Fibroblast of mammary gland (primary cell): ENCODE data around the gene OR51B2.
"Not testable (repeated sequence)": the region's sequence is repeated elsewhere in the genome, so short reads cannot be mapped to it uniquely, and the experiment has no call there.

Experiments
- DNase-seq: peaks from one replicate; pipeline ENCODE4 v3.0.0-alpha.2; 2010; ENCODE audit warnings: low read depth
- H3K4me3 ChIP-seq: 2 replicates; pipeline ENCODE4 v1.5.1; 2011; ENCODE audit warnings: low read depth, mild to moderate bottlenecking, low read length, moderate library complexity; ENCODE audit not compliant: control insufficient read depth
- CTCF ChIP-seq: conservative IDR thresholded peaks from 2 replicates; pipeline ENCODE4 v1.5.1; 2011; ENCODE audit warnings: low read depth, low read length, inconsistent platforms; ENCODE audit not compliant: control insufficient read depth, insufficient read depth

Gene OR51B2

GRCh38 chr11:5343474-5344335 lies 19.6 kb upstream of the OR51B2 start, which contains the start of gene OR51B5:
Gene OR51B5, minus strand, starts transcription at chr11:5343524. Its CDS starts 0 bp downstream, at chr11:5343524.
- H3K4me3 ChIP-seq = no peak within 1 kb of the TSS
- no peak for TF ChIP-seq CTCF
- DNase-seq = no peak

- no peak for TF ChIP-seq CTCF
- H3K4me3 ChIP-seq = no peak overlapping the region
- no peak for DNase-seq
These were observed 15.8 kb upstream of the OR51B2 start for GRCh38 chr11:5339771-5340322.

- not testable (repeated sequence) for DNase-seq, H3K4me3 ChIP-seq
These were observed 13.2 kb upstream of the OR51B2 start for GRCh38 chr11:5337253-5337652.

DNA sequence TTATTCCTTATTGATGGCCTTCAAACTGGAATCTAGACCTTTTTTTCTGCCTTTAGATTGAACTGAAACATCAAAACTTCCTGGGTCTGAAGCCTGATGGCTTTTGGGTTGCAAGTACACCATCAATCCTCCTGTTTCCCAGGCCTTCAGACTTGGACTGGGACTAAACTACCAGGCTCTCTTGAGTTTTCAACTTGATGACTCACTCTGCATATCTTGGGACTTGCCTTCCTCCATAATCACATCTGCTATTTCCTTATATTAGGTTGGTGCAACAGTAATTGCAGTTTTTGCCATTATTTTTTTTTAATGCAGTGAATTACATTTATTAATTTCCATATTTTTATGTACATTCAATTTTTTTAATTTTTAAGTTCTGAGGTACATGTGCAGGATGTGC lies 12.2 kb upstream of the OR51B2 start:
- TF ChIP-seq CTCF = no peak
- no peak overlapping the region for H3K4me3 ChIP-seq
- peak; percentile 28 for DNase-seq

- no peak overlapping the region for H3K4me3 ChIP-seq
- DNase-seq = no peak
- no peak for TF ChIP-seq CTCF
These were observed 11.1 kb upstream of the OR51B2 start for GRCh38 chr11:5335170-5335569.

GRCh38 chr11:5317292-5317691 lies 6.8 kb downstream of the OR51B2 start:
- H3K4me3 ChIP-seq = no peak overlapping the region
- DNase-seq = no peak
- TF ChIP-seq CTCF = no peak

- H3K4me3 ChIP-seq, DNase-seq: not testable (repeated sequence)
These were observed 10.6 kb downstream of the OR51B2 start for GRCh38 chr11:5313326-5314023.

DNA sequence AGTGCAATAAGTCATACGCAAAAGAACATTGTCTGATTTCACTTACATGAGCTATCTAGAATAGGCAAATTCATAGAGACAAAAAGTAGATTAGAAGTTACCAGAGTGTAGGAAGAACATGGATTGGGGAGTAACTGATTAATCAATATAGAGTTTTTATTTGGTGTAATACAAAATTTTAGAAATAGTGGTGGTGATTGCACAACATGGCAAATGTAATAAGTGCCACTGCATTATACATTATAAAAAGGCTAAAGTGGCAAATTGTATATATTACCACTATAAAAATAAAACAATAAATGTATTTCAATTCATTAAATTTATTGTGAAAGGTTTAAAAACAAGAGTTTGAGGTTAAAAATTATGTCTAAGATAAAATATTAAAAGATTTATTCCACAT lies 13.7 kb downstream of the OR51B2 start:
- no peak overlapping the region for H3K4me3 ChIP-seq
- no peak for DNase-seq
- TF ChIP-seq CTCF = no peak
